GM19452 (cell line): ENCODE results near the gene IDI1.
A peak's percentile ranks its signal among the peaks of the same experiment; 100 is the strongest.

ENCODE experiments used
- ATAC-seq: cut with Tn5 transposase; IDR thresholded peaks from one replicate; pipeline ENCODE4 v1.9.1; 2021; ENCODE audit not compliant: unreplicated experiment

The IDI1 gene

DNA sequence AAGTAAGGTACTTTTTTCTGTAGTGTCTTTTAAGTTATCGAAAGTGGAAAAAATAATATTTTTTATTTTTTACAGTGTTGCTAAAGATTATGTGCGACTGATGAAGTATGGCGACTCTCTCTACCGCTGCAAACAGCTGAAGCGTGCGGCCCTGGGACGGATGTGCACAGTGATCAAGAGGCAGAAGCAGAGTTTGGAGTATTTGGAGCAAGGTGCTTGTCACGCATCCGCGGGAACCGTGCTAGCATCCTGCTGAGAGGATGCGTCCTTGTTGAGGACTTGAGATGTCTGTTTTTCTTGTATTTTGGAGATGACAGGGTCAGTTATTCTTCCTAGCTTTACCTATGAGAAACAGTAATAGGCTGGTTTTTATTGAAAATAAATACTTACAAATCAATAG, 52.9 kb downstream of the IDI1 start:
- no peak for ATAC-seq

DNA sequence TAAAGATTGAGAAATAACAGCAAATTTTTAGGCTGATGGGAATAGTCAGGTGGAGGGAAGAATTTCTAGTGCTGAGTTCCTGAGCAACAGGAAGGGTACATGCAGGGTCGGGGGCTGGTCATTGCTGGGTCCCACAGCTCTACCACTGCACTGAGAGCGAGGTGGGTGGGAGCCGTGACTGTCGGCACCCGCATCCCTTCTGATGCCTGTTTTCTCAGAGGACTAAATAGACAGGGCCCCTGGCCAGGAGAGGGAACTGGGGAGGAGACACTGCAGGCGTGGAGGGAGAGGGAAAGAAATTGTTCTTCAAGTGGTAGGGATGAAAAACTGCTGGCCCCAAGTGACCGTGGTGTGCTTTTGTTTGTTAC, 53.4 kb downstream of the IDI1 start:
- ATAC-seq: no peak

- no peak for ATAC-seq
Measured at GRCh38 chr10:994836-995558, 53.9 kb downstream of the IDI1 start.

- no peak for ATAC-seq
Measured at GRCh38 chr10:992871-993270, 56.0 kb downstream of the IDI1 start.

- peak; percentile 30 for ATAC-seq
Measured at GRCh38 chr10:992467-992866, 56.5 kb downstream of the IDI1 start.

GRCh38 chr10:990808-991207, 58.1 kb downstream of the IDI1 start:
- ATAC-seq: no peak
